T-cell (primary cell): ENCODE data around the gene CRTAC1. TPM values are rescaled to one million over a fixed set of nuclear protein-coding genes. Genes with fewer than 3 reads are reported as not detected.

Source experiments
- ATAC-seq, 4 experiments: fragments of 200-7000 bp in 3 of 4; fragments of 150-1000 bp in 1 of 4; cut with Tn5 transposase; replicated peaks in 1 of 4; 1 replicate in 3 of 4; 2 replicates in 1 of 4; pipeline ENCODE4 v1.10.0; 2021; ENCODE audit warnings: moderate library complexity in 3 of 4, mild to moderate bottlenecking in 2 of 4, moderate number of reproducible peaks in 1 of 4
- CTCF ChIA-PET, 2 donors: fragments of 300-600 bp; sonication (Branson Sonifier 250); formaldehyde crosslinking; loops; one replicate each; lab custom pipeline; 2022; ENCODE audit warnings: antibody characterized with exemption in 2 of 2; lab: Charles Lee
- POLR2A ChIA-PET, 2 donors: fragments of 300-600 bp; sonication (Branson Sonifier 250); formaldehyde crosslinking; loops; one replicate each; lab custom pipeline; 2022; ENCODE audit warnings: antibody characterized with exemption in 2 of 2; lab: Charles Lee
- DNase-seq, 35 experiments: peaks; one replicate each; pipeline versions ENCODE4 v3.0.0 to v3.0.0-alpha.2; 2013 to 2023
- H3K27ac ChIP-seq: one replicate; pipeline ENCODE4 v1.5.1; 2013; ENCODE audit warnings: low read length
- H3K27me3 ChIP-seq, 2 experiments: replicated peaks in 1 of 2; 1 replicate in 1 of 2; 2 replicates in 1 of 2; pipeline versions ENCODE4 v1.6.1 to v1.7.0; 2013; ENCODE audit warnings: low read length in 1 of 2, mixed read lengths in 1 of 2; ENCODE audit not compliant: control insufficient read depth in 2 of 2, insufficient read depth in 2 of 2; ENCODE audit errors: extremely low read depth in 1 of 2
- H3K36me3 ChIP-seq, 2 donors: 1 replicate in 1 of 2; 2 replicates in 1 of 2; pipeline versions ENCODE4 v1.6.1 to v1.7.0; 2013; ENCODE audit warnings: low read length in 1 of 2; ENCODE audit not compliant: control insufficient read depth in 2 of 2, insufficient read depth in 1 of 2; ENCODE audit errors: extremely low read depth in 1 of 2
- H3K4me1 ChIP-seq, 2 experiments: 1 replicate in 1 of 2; 2 replicates in 1 of 2; pipeline versions ENCODE4 v1.6.1 to v1.7.0; 2013; ENCODE audit warnings: low read length in 2 of 2, mixed read lengths in 1 of 2; ENCODE audit not compliant: insufficient read depth in 2 of 2, control insufficient read depth in 1 of 2; ENCODE audit errors: extremely low read depth in 1 of 2
- H3K4me3 ChIP-seq, 2 donors: 1 replicate in 1 of 2; 2 replicates in 1 of 2; pipeline versions ENCODE4 v1.5.1 to v1.7.0; 2013; ENCODE audit warnings: mild to moderate bottlenecking in 2 of 2, low read length in 1 of 2, moderate library complexity in 1 of 2; ENCODE audit not compliant: control insufficient read depth in 1 of 2; ENCODE audit errors: extremely low read depth in 1 of 2
- H3K9me3 ChIP-seq: 2 replicates; pipeline ENCODE4 v1.7.0; 2013
- H3K27ac Mint-ChIP-seq, 2 donors: one replicate each; pipeline ENCODE4 v1.8.0; 2020 to 2021; ENCODE audit warnings: mild to moderate bottlenecking in 2 of 2, mixed read lengths in 2 of 2
- H3K27me3 Mint-ChIP-seq, 2 donors: one replicate each; pipeline ENCODE4 v1.8.0; 2021 to 2022; ENCODE audit warnings: mixed read lengths in 2 of 2
- H3K36me3 Mint-ChIP-seq: one replicate; pipeline ENCODE4 v1.8.0; 2021; ENCODE audit warnings: mixed read lengths
- H3K4me1 Mint-ChIP-seq, 3 donors: one replicate each; pipeline ENCODE4 v1.8.0; 2020 to 2022; ENCODE audit warnings: mixed read lengths in 3 of 3, mild to moderate bottlenecking in 1 of 3
- H3K4me3 Mint-ChIP-seq, 3 donors: one replicate each; pipeline ENCODE4 v1.8.0; 2020 to 2022; ENCODE audit warnings: mild to moderate bottlenecking in 3 of 3, mixed read lengths in 3 of 3, moderate library complexity in 3 of 3
- H3K9me3 Mint-ChIP-seq, 3 donors: one replicate each; pipeline ENCODE4 v1.8.0; 2020 to 2022; ENCODE audit warnings: mixed read lengths in 3 of 3
- WGBS: methylation state at CpG from one replicate; pipeline ENCODE4 v1.1.5; 2013; ENCODE audit warnings: missing lambda C conversion rate; ENCODE audit not compliant: insufficient coverage; 5-methylcytosine and 5-hydroxymethylcytosine counted together
- total RNA-seq, 35 experiments: library from RNA in 6 of 35; stranded (reverse) in 6 of 35; fragments of 120-200 nt in 1 of 35; gene quantifications; one replicate each; pipeline versions ENCODE4 v1.2.1 to v1.2.4 and lab custom pipeline; 2013 to 2026

Gene CRTAC1
- total RNA-seq, 5 donors from 2014 or later (not counting 1 experiment from before 2014, with no cell fraction given): 0.20 to 0.22 TPM; not detected in 3

- Mint-ChIP-seq H3K36me3 (no peaks in the 10 kb centered on the region), H3K9me3 (no peaks in the 10 kb centered on the region), H3K4me3 (no peak overlapping the region), H3K4me1 (peaks cover under 1 to 2% (median under 1%) of the 10 kb centered on the region in 3 donors), H3K27ac (no peak overlapping the region), H3K27me3 (peaks cover 49% of the 10 kb centered on the region in 2 donors)
- ChIA-PET CTCF (interaction anchor here in 1 of 2 donors (1.0 kb wide), 1 partner anchor 10 kb away, joined by 3 read pairs; no protein-coding TSS in a partner anchor), POLR2A (no interaction called here)
- 82% methylated on average over 4 of the region's 4 CpGs for WGBS
- Histone ChIP-seq H3K36me3 (no peaks in the 10 kb centered on the region), H3K27ac (no peak overlapping the region), H3K27me3 (peaks cover 0 to 32% of the 10 kb centered on the region in 2 experiments), H3K9me3 (no peaks in the 10 kb centered on the region), H3K4me3 (no peak overlapping the region), H3K4me1 (peaks cover 0 to under 1% of the 10 kb centered on the region in 2 experiments)
- DNase-seq: no peak
- no peak for ATAC-seq
These were observed 7.4 kb downstream of the CRTAC1 start for GRCh38 chr10:98023024-98023423.

GRCh38 chr10:98020784-98021183 is 9.6 kb downstream of the CRTAC1 start:
- ChIA-PET POLR2A (no interaction called here), CTCF (no interaction called here)
- no CpG with 5 or more reads among the region's 1 CpG for WGBS
- Histone ChIP-seq H3K4me3 (no peak overlapping the region), H3K27me3 (peaks cover 0 to 22% of the 10 kb centered on the region in 2 experiments), H3K4me1 (no peaks in the 10 kb centered on the region), H3K27ac (no peak overlapping the region), H3K36me3 (no peaks in the 10 kb centered on the region), H3K9me3 (no peaks in the 10 kb centered on the region)
- no peak for DNase-seq
- ATAC-seq: no peak
- Mint-ChIP-seq H3K4me3 (no peak overlapping the region), H3K36me3 (no peaks in the 10 kb centered on the region), H3K9me3 (no peaks in the 10 kb centered on the region), H3K27ac (no peak overlapping the region), H3K27me3 (peaks cover 37 to 39% of the 10 kb centered on the region in 2 donors), H3K4me1 (no peaks in the 10 kb centered on the region)

- 90% methylated on average over 1 of the region's 3 CpGs for WGBS
- no peak overlapping the region for H3K27ac ChIP-seq
- CTCF ChIA-PET: no interaction called here
- H3K9me3 ChIP-seq: no peaks in the 10 kb centered on the region
- POLR2A ChIA-PET: no interaction called here
- Mint-ChIP-seq H3K4me1 (no peaks in the 10 kb centered on the region), H3K36me3 (no peaks in the 10 kb centered on the region), H3K4me3 (no peak overlapping the region), H3K27me3 (peaks cover 33 to 36% of the 10 kb centered on the region in 2 donors), H3K9me3 (no peaks in the 10 kb centered on the region), H3K27ac (no peak overlapping the region)
- ATAC-seq: no peak
- H3K36me3 ChIP-seq: no peaks in the 10 kb centered on the region
- no peak for DNase-seq
- no peak overlapping the region for H3K4me3 ChIP-seq
- peaks cover 0 to 18% of the 10 kb centered on the region in 2 experiments for H3K27me3 ChIP-seq
- H3K4me1 ChIP-seq: no peaks in the 10 kb centered on the region
These were observed 10.2 kb downstream of the CRTAC1 start for GRCh38 chr10:98020254-98020653.

GRCh38 chr10:98019784-98020183 is 10.6 kb downstream of the CRTAC1 start:
- Mint-ChIP-seq H3K4me1 (no peaks in the 10 kb centered on the region), H3K4me3 (no peak overlapping the region), H3K36me3 (no peaks in the 10 kb centered on the region), H3K9me3 (no peaks in the 10 kb centered on the region), H3K27ac (no peak overlapping the region), H3K27me3 (peaks cover 29 to 36% of the 10 kb centered on the region in 2 donors)
- H3K4me3 ChIP-seq: no peak overlapping the region
- 61% methylated on average over 4 of the region's 4 CpGs for WGBS
- CTCF ChIA-PET: no interaction called here
- no peaks in the 10 kb centered on the region for H3K36me3 ChIP-seq
- peaks cover 0 to 18% of the 10 kb centered on the region in 2 experiments for H3K27me3 ChIP-seq
- no peak for DNase-seq
- no peaks in the 10 kb centered on the region for H3K9me3 ChIP-seq
- H3K4me1 ChIP-seq: no peaks in the 10 kb centered on the region
- POLR2A ChIA-PET: no interaction called here
- ATAC-seq: no peak
- H3K27ac ChIP-seq: no peak overlapping the region

DNA sequence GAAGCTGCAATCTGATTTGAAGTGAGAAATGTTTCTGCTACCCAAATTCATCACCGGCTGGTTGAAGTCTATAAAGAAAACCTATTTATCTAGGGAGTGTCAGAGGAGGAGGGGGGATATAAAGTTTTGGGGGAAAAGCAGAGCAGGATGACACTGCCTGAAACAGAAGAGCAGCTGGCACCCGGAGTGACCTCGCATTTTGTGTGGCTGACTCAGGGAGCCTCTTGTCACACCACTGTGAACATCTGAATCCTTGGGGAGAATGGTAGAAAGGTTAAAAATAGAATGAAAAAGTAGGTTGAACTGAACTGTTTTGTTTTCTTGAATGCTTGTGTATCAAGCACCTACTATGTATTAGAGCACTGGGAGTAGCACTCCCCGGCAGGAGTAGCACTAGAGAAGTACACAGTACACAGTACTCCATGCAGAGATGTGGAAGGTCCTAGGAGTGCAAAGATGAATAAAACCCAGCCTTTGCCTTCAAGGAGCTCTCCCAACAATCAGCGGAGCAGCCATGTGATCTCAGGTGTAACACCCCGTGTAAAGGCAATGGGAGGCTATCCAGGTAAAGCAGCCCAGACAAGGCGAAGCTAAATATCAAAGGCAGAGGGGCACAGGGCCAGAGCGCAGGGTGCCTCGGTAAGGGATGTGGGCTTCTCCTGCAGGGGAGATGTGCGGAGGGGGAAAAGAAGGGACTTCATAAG is 13.5 kb downstream of the CRTAC1 start:
- H3K27me3 ChIP-seq: peaks cover 0 to 10% of the 10 kb centered on the region in 2 experiments
- CTCF ChIA-PET: no interaction called here
- no peak for DNase-seq
- POLR2A ChIA-PET: no interaction called here
- no peaks in the 10 kb centered on the region for H3K4me1 Mint-ChIP-seq
- no peak overlapping the region for H3K4me3 Mint-ChIP-seq
- no peaks in the 10 kb centered on the region for H3K36me3 Mint-ChIP-seq
- H3K27ac ChIP-seq: no peak overlapping the region
- H3K9me3 ChIP-seq: no peaks in the 10 kb centered on the region
- H3K27ac Mint-ChIP-seq: no peak overlapping the region
- H3K27me3 Mint-ChIP-seq: peaks cover 26 to 43% of the 10 kb centered on the region in 2 donors
- ATAC-seq: no peak
- H3K4me1 ChIP-seq: no peaks in the 10 kb centered on the region
- no peaks in the 10 kb centered on the region for H3K36me3 ChIP-seq
- H3K4me3 ChIP-seq: no peak overlapping the region
- WGBS: 90% methylated on average over 5 of the region's 10 CpGs
- no peaks in the 10 kb centered on the region for H3K9me3 Mint-ChIP-seq

GRCh38 chr10:98013776-98014175 is 16.6 kb downstream of the CRTAC1 start:
- Mint-ChIP-seq H3K27me3 (peaks cover 26 to 40% of the 10 kb centered on the region in 2 donors), H3K4me1 (no peaks in the 10 kb centered on the region), H3K36me3 (no peaks in the 10 kb centered on the region), H3K27ac (no peak overlapping the region), H3K9me3 (no peaks in the 10 kb centered on the region), H3K4me3 (no peak overlapping the region)
- Histone ChIP-seq H3K4me1 (no peaks in the 10 kb centered on the region), H3K27ac (no peak overlapping the region), H3K27me3 (peaks cover 0 to 18% of the 10 kb centered on the region in 2 experiments), H3K9me3 (no peaks in the 10 kb centered on the region), H3K36me3 (no peaks in the 10 kb centered on the region), H3K4me3 (no peak overlapping the region)
- CTCF ChIA-PET: interaction anchor here in 1 of 2 donors (0.7 kb wide), 1 partner anchor 10 kb away, joined by 3 read pairs; no protein-coding TSS in a partner anchor
- WGBS: no CpG with 5 or more reads among the region's 3 CpGs
- no peak for DNase-seq
- no peak for ATAC-seq
- POLR2A ChIA-PET: no interaction called here
